Gastroesophageal sphincter (tissue), 4 donors: ENCODE measurements around the gene SYNPR. TPM values are rescaled to one million over a fixed set of nuclear protein-coding genes. Genes with fewer than 3 reads are reported as not detected.

Experiments used
- ATAC-seq: fragments of 150-250 bp; one replicate; pipeline ENCODE4 v1.9.1; 2016; ENCODE audit warnings: mild to moderate bottlenecking, moderate library complexity
- H3K27ac ChIP-seq, 4 donors: fragments of 200-600 bp; sonication (generic) in 3 of 4; 1 replicate in 3 of 4; 2 replicates in 1 of 4; pipeline ENCODE4 v1.5.1; 2016 to 2019
- H3K27me3 ChIP-seq: fragments of 200-600 bp; sonication (generic); one replicate; pipeline ENCODE4 v1.5.1; 2019
- H3K36me3 ChIP-seq, 2 donors: fragments of 200-600 bp; sonication (generic); one replicate each; pipeline ENCODE4 v1.5.1; 2019; ENCODE audit warnings: control low read depth in 1 of 2
- H3K4me1 ChIP-seq, 3 donors: fragments of 200-600 bp; sonication (generic); 1 replicate in 2 of 3; 2 replicates in 1 of 3; pipeline ENCODE4 v1.5.1; 2016 to 2019; ENCODE audit warnings: control low read depth in 2 of 3
- H3K4me3 ChIP-seq, 2 donors: fragments of 200-600 bp; sonication (generic); one replicate each; pipeline ENCODE4 v1.5.1; 2019; ENCODE audit warnings: mild to moderate bottlenecking in 1 of 2, moderate library complexity in 1 of 2
- H3K9me3 ChIP-seq, 3 donors: fragments of 200-600 bp; sonication (generic); one replicate each; pipeline ENCODE4 v1.5.1; 2017 to 2019; ENCODE audit warnings: control low read depth in 2 of 3
- EP300 ChIP-seq: sonication (generic); formaldehyde crosslinking; IDR thresholded peaks from one replicate; pipeline ENCODE4 v1.6.1; 2017; ENCODE audit warnings: antibody characterized with exemption, mild to moderate bottlenecking
- POLR2A ChIP-seq, 2 donors: fragments of 450-650 bp; IDR thresholded peaks; one replicate each; pipeline ENCODE4 v1.6.1; 2017; ENCODE audit warnings: antibody characterized with exemption in 2 of 2, mild to moderate bottlenecking in 2 of 2, moderate library complexity in 1 of 2
- POLR2AphosphoS5 ChIP-seq: sonication (generic); formaldehyde crosslinking; IDR thresholded peaks from one replicate; pipeline ENCODE4 v1.6.1; 2017; ENCODE audit warnings: antibody characterized with exemption
- WGBS, 2 donors: methylation state at CpG; one replicate each; pipeline ENCODE4 v1.1.5; 2018; ENCODE audit warnings: low coverage in 1 of 2; 5-methylcytosine and 5-hydroxymethylcytosine counted together
- total RNA-seq, 4 donors: library from RNA; depleted of rRNA; stranded (reverse); fragments of >200 nt; gene quantifications; one replicate each; pipeline ENCODE4 v1.1.0, GENCODE V29; 2016
- TF ChIP-seq, protein P1 (sequence below), 4 experiments: fragments of 200-600 bp in 2 of 4; fragments of 450-650 bp in 2 of 4; sonication (generic) in 1 of 4; IDR thresholded peaks; one replicate each; pipeline ENCODE4 v1.5.1; 2017 to 2019; ENCODE audit warnings: antibody characterized with exemption in 4 of 4, mild to moderate bottlenecking in 2 of 4, moderate library complexity in 2 of 4

SYNPR gene
- total RNA-seq, 4 donors from 2014 or later: 0.47 TPM; not detected in 3

DNA sequence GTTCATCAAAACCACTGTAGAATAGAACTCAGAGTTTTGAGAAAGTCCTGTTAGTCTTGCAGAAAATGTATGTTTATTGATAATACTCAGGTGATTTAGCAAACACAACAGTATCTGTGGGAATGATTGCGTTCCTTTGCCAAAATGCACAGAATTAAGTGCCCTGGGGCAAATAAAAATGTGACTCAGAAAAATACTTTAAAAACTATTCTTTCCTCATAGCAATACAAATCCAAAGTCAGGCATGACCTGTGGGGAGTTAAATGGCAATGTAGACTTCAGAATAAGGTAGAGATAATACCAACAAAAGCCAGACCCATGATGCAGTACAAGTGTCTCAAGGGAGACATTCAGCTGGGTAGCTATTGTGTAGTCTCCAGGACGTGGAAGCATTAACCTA, 302.0 kb downstream of the SYNPR start:
- no peaks in the 10 kb centered on the region for H3K4me1 ChIP-seq
- no peak for TF ChIP-seq EP300
- H3K27ac ChIP-seq: no peak overlapping the region
- no peaks in the 10 kb centered on the region for H3K36me3 ChIP-seq
- WGBS, 2 donors: 77 to 100% methylated on average over 1 to 2 of the region's 2 CpGs
- H3K27me3 ChIP-seq: no peaks in the 10 kb centered on the region
- no peak for ATAC-seq
- no peaks in the 10 kb centered on the region for H3K9me3 ChIP-seq
- no peak overlapping the region for H3K4me3 ChIP-seq

DNA sequence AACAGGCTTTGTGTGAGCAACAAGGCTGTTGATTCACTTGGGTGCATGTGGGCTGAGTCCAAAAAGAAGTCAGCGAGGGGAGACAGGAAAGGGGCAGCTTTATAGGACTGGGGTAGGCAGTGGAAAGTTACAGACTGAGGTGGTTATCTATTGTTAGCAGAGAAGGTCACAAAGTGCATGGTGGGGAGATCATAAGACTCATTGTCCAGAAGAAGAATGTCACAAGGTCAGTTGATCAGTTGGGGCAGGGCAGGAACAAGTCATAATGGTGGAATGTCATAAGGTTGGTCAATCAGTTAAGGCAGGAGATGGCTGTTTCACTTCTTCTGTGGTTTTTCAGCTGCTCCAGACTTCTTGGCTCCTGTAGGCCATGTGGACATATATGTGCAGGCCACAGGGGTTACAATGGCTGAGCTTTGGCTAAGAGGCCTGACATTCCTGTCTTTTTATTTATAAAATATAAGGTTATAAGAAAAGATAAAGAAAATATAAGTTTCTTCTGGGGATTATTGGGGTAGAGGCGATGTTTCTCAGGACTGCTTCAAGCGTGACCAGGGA, 304.9 kb downstream of the SYNPR start:
- no peak overlapping the region for H3K4me3 ChIP-seq
- no peaks in the 10 kb centered on the region for H3K4me1 ChIP-seq
- no peaks in the 10 kb centered on the region for H3K27me3 ChIP-seq
- H3K27ac ChIP-seq: no peak overlapping the region
- H3K36me3 ChIP-seq: no peaks in the 10 kb centered on the region
- no peak for ATAC-seq
- no peaks in the 10 kb centered on the region for H3K9me3 ChIP-seq
- 81 to 96% methylated on average over 2 to 3 of the region's 3 CpGs for WGBS, 2 donors
- no peak for TF ChIP-seq EP300
- TF ChIP-seq, protein P1, sequence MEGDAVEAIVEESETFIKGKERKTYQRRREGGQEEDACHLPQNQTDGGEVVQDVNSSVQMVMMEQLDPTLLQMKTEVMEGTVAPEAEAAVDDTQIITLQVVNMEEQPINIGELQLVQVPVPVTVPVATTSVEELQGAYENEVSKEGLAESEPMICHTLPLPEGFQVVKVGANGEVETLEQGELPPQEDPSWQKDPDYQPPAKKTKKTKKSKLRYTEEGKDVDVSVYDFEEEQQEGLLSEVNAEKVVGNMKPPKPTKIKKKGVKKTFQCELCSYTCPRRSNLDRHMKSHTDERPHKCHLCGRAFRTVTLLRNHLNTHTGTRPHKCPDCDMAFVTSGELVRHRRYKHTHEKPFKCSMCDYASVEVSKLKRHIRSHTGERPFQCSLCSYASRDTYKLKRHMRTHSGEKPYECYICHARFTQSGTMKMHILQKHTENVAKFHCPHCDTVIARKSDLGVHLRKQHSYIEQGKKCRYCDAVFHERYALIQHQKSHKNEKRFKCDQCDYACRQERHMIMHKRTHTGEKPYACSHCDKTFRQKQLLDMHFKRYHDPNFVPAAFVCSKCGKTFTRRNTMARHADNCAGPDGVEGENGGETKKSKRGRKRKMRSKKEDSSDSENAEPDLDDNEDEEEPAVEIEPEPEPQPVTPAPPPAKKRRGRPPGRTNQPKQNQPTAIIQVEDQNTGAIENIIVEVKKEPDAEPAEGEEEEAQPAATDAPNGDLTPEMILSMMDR (IDR thresholded peaks at IDR 0.05): no peak
- no peak for TF ChIP-seq POLR2AphosphoS5
- no peak for TF ChIP-seq POLR2A (IDR thresholded peaks at IDR 0.05)

DNA sequence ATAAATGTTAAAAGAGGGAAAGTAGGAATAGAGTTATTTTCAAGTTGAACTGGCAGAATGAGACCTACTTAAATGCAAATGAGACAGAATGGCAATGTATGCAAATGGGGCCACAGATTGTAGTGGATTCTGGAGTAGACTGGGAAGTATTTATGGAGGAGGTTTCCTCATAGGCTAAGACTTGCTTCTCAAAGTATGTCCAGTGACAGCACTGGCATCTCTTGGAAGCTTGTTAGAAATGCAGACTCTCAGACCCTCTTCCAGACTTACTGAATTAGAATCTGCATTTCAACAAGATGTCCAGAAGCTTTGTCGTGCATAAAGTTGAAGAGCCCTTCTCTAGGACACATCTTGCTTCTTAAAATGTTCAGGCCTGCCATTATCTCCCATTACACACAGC, 306.6 kb downstream of the SYNPR start:
- Histone ChIP-seq H3K27ac (no peak overlapping the region), H3K4me1 (no peaks in the 10 kb centered on the region), H3K27me3 (no peaks in the 10 kb centered on the region), H3K36me3 (no peaks in the 10 kb centered on the region), H3K9me3 (peaks cover 0 to 11% (median 0%) of the 10 kb centered on the region in 3 donors), H3K4me3 (no peak overlapping the region)
- 100% methylated on average over 1 of the region's 1 CpG for WGBS, 2 donors
- no peak for ATAC-seq
- TF ChIP-seq, protein P1 (IDR thresholded peaks at IDR 0.05): no peak
- no peak for TF ChIP-seq POLR2AphosphoS5
- TF ChIP-seq EP300: no peak
- TF ChIP-seq POLR2A (IDR thresholded peaks at IDR 0.05): no peak

DNA sequence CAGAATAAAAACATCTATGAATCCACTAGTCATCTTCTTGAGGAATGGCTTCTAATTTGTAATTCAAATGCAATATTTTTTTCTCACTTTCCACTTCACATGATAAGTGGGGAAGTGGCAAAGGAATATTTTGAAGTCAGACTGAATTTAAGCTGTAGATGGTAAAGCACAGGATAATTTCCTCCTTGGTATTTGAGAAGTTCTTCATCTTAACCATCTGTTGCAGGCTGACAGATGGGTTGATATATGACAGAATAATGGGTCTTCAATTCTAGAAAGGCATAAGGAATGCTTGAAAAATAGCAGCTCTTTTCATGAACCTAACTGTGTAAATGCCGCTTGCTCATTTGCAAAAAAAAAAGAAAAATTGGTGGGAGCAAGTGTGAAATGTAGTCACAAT, 307.8 kb downstream of the SYNPR start:
- TF ChIP-seq, protein P1 (IDR thresholded peaks at IDR 0.05): no peak
- no peak for TF ChIP-seq POLR2AphosphoS5
- no peak for TF ChIP-seq EP300
- no peak for TF ChIP-seq POLR2A (IDR thresholded peaks at IDR 0.05)
- Histone ChIP-seq H3K9me3 (peaks cover 0 to 11% (median 0%) of the 10 kb centered on the region in 3 donors), H3K4me3 (no peak overlapping the region), H3K27ac (no peak overlapping the region), H3K36me3 (no peaks in the 10 kb centered on the region), H3K4me1 (no peaks in the 10 kb centered on the region), H3K27me3 (no peaks in the 10 kb centered on the region)
- WGBS, 2 donors: 20 to 60% methylated on average over 1 of the region's 1 CpG
- no peak for ATAC-seq

DNA sequence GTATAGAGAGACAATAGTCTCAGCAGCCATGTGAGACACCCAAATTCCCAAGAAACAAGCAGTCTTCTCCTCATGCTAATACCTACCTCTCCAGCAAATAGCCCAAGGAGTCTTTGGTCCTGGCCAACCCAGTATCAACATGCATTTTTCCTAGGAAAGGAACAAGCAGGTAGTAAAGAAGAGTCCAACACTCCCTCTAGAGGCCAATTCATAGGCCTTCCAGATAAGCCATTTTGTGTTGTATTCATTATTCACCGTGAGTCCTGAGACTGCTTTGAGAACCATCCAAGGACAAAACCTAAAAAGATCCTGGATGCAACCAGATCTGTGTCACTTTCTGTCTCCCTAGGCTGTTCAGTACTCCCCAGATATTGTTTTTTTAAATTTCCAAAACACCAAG, 310.8 kb downstream of the SYNPR start:
- no peak overlapping the region for H3K27ac ChIP-seq
- peaks cover 0 to 11% (median 0%) of the 10 kb centered on the region in 3 donors for H3K9me3 ChIP-seq
- no peak for ATAC-seq
- H3K4me3 ChIP-seq: no peak overlapping the region
- WGBS, 2 donors: 100% methylated on average over 1 of the region's 1 CpG; no CpG with 5 or more reads in 1 of the 2 donors
- no peaks in the 10 kb centered on the region for H3K36me3 ChIP-seq
- no peaks in the 10 kb centered on the region for H3K27me3 ChIP-seq
- no peaks in the 10 kb centered on the region for H3K4me1 ChIP-seq
- TF ChIP-seq, protein P1 (IDR thresholded peaks at IDR 0.05): no peak
